HEK293 (cell line): Measurements from ENCODE around the gene TRPC4AP.

Source experiments
- OSR2 ChIP-seq: fragments of 450-650 bp; formaldehyde crosslinking; IDR thresholded peaks from 2 replicates; pipeline ENCODE4 v1.5.1; 2016; ENCODE audit warnings: missing biosample characterization, missing genetic modification characterization
- ZNF239 ChIP-seq: fragments of 450-650 bp; formaldehyde crosslinking; IDR thresholded peaks from 2 replicates; pipeline ENCODE4 v1.5.1; 2016; ENCODE audit warnings: missing biosample characterization, missing genetic modification characterization

- TF ChIP-seq ZNF239 (tag by site-specific recombination) = no peak
- TF ChIP-seq OSR2 (tag by site-specific recombination) = no peak
These were observed 95.5 kb downstream of the TRPC4AP start for GRCh38 chr20:34997131-34997561.
